VCaP (cell line): Measurements from ENCODE around the gene NPSR1.

Experiments
- H3K27ac ChIP-seq: fragments of 450-650 bp; 2 replicates; pipeline ENCODE4 v1.5.1; 2017
- CTCF ChIP-seq: fragments of 450-650 bp; conservative IDR thresholded peaks from 2 replicates; pipeline ENCODE4 v1.5.1; 2017; ENCODE audit warnings: mild to moderate bottlenecking, moderate library complexity

NPSR1 gene

DNA sequence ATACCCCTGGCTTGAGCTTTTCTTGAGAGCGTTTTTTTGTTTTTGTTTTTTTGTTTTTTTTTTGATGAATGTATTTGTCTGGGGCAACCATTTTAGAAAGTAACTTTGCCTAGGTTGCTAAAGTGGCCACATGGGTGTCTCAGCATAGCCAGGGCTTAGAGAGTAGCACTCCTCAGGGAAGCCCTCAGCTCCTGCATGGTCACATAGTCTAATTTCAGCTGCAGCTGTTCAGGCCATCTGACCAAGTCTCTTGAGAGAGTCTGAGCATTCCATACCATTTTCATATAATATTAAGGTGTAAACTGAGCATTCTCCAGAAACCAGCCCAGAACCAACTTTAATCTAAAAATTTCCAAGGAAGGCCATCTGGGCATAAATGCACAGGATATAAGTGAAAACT is 186.4 kb downstream of the NPSR1 start:
- H3K27ac ChIP-seq = no peak overlapping the region
- no peak for TF ChIP-seq CTCF

DNA sequence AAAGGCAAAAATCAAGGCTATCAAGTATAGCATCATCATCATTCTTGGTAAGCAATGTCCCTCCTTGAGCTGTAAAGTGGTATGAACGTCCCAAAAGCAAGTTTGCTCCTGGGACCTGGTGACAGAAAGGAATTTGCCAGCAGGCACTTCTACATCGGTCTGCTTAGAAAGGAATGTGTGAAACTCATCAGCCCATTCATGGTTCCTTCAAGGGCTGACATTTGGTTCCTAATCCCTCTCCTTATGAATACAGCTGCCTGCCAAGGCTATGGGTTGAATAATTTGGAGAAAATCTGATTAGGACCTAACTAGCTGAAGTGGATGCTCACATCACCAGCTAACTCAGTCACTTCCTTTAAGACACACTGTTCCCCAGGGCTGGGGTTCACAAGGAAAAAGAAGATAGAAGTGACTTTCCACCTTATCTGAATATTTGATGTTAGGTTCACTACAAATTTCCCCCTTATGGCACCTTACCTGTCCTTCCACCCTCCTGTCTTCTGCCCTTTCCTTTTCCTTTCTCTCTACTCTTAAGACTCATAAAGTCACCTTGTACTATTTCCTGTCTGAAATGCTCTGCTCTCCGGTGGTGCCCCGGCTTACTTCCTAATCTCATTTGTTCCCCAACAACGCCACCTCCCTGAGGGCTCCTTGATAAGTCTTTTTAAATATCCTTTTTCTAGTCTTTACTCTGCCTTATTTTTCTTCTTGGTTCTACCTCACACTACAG is 187.1 kb downstream of the NPSR1 start:
- no peak for TF ChIP-seq CTCF
- no peak overlapping the region for H3K27ac ChIP-seq

- TF ChIP-seq CTCF = no peak
- no peak overlapping the region for H3K27ac ChIP-seq
These were observed 187.8 kb downstream of the NPSR1 start for GRCh38 chr7:34845666-34846361.

DNA sequence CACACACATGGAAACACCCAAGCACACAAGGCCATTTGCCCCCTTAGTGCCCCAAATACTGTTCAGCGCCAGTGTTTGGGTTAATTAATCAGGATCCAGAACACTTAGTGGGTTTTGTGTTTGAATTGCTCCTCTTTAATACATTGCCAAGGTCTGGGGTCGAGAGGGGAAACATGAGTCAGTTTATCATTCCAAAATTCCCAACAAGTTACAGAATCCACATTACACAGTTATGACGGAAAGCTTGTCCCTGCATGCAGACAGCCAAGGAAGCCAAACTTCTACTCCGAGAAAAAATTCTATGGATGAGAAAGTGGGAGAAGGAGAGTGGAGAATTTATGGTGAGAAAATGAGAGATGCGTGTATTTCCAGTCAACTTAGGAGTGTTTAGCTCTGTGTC is 189.0 kb downstream of the NPSR1 start:
- no peak overlapping the region for H3K27ac ChIP-seq
- TF ChIP-seq CTCF = no peak

- no peak for TF ChIP-seq CTCF
- no peak overlapping the region for H3K27ac ChIP-seq
These were observed 190.7 kb downstream of the NPSR1 start for GRCh38 chr7:34848670-34849069.

DNA sequence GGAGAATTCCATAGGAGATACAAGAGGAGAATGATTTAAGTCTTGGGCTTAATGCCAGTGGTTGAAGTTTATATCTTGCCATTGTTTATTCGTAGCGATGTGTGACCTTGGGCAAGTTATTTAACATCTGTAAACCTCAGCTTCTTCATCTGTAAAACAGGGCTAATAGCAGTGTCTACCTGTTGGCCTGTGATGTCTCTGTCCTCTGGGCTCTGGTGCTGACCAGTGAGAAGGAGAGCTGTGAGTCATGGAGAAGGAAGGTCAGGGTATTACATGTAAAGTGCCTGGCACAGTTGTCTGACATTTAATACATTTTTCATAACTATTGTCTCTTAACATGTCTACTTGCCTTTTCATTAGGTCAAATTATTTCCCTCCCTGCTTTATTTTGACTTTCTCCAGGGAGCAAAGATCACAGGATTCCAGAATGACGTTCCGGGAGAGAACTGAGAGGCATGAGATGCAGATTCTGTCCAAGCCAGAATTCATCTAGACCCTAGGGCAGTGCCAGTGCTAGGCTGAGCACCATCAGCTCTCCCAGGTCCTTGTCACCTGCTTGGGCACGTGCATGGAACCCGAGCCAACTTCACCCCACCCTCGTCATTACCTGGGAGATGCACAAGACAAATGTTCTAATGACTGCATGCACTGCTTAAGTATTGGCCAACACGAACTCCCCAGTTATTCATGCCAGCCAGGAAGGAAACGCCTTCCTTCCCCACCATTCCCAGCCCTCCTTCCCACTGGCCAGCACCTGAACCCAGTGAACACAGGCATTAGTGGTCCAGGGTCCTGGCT is 191.3 kb downstream of the NPSR1 start:
- H3K27ac ChIP-seq = no peak overlapping the region
- no peak for TF ChIP-seq CTCF

DNA sequence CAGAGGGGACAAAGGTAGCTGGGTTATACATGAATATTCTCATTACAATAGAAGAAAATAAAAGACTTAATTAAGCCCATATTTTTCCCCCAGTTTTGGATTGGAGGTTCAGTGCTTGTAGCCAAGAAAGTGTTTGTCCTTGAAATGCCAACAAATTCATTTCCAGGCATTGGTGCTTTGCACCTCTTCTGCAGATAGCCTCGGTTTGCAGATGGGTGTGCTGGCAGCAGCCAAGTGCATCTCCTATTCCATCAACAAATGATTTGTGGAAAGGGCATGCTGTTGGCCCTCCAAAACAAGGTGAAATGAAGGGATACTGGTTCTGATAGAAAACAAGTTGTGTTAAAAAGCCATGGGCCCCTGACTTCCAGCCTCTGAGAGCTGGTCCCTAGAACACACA is 192.0 kb downstream of the NPSR1 start:
- no peak for TF ChIP-seq CTCF
- H3K27ac ChIP-seq = no peak overlapping the region
